ENCODE measurements around the gene BRCC3.
"Not testable (repeated sequence)": the region's sequence is repeated elsewhere in the genome, so short reads cannot be mapped to it uniquely, and the experiment has no call there.

Gene BRCC3

GRCh38 chrX:155143959-155144548 is 72.7 kb downstream of the BRCC3 start:
- no peak for DNase-seq (ENCODE audit: low read depth)

DNA sequence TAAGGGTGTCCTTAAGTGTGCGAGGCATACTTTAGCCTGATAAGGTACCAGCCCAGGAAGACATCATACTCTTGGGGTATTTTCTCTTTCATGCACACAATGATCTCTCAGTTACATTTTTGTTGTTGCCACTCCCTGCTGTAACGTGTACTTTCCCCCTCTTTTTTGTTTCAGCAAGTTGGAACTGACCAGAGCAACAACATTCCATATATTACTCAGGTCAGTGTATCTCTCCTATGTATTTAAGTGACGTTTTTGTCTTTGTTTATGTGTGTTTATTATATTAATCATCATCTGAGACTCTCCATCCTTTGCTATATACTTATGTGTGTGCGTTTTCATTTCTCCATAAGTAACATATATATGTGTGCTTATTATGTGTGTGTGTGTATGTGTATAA is 73.6 kb downstream of the BRCC3 start:
- no peak for DNase-seq (ENCODE audit: low read depth)

- not testable (repeated sequence) for DNase-seq (ENCODE audit: low read depth)
Measured at GRCh38 chrX:155147612-155148011, 76.3 kb downstream of the BRCC3 start.

GRCh38 chrX:155148166-155148565 is 76.9 kb downstream of the BRCC3 start:
- DNase-seq (ENCODE audit: low read depth) = not testable (repeated sequence)

DNA sequence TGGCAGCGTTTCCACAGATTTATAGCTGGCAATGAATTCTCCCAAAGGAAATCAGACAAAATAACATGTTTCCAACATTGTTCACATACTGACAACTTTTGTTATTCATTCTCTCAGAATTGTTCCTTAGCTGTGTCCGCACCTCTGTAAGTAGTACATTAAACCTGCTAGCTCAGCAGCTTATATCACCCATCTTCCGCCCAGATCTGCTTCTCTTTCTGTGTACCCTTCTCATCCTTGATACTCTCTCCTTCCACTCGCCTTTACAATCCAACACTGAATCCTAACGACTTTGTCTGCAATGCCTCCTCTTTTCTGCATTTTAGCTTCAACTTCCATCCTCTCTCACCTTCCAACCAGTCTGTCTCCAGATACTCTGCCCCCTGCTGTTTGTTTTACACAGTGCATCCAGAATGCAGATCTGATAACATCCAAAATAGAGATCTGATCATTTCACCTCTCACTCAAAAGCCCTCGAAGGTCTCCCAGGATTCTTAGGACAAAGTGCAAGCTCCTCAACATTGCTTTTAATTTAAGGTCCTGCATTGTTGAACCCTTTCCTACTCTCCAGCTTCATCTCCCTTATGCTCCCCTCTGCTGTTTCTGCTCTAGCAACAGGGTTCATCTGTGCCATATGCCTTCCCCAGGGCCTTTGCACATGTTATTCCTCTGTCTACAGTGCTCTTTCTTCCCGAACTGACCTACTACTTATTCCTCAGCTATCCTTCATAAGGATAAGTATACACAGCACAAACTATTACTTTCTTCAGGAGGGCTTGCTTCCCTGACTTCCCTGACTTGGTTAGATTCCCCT is 77.6 kb downstream of the BRCC3 start:
- DNase-seq (ENCODE audit: low read depth) = no peak

- DNase-seq (ENCODE audit: low read depth) = no peak
Measured at GRCh38 chrX:155169881-155170280, 98.6 kb downstream of the BRCC3 start.
